ENCODE measurements around the gene SH3TC1. TPM values are rescaled to one million over a fixed set of nuclear protein-coding genes. Genes with fewer than 3 reads are reported as not detected.

Gene SH3TC1
- total RNA-seq, 4 donors from 2014 or later = 15.0 to 78.6 (median 41.4) TPM

- H3K4me3 ChIP-seq = no peak overlapping the region
- 95% methylated on average over 9 of the region's 9 CpGs; no CpG with 5 or more reads in 1 of the 2 donors for WGBS, 2 donors (ENCODE audit: low coverage in 1 of 2)
- intact Hi-C loops (cut with DNase I; ENCODE audit: low total_unique reads) = no loop called here
- no peaks in the 10 kb centered on the region for H3K9me3 ChIP-seq
- no peak for DNase-seq
- H3K27me3 ChIP-seq = no peaks in the 10 kb centered on the region
- TF ChIP-seq POLR2A (IDR thresholded peaks at IDR 0.05) (no peak), EP300 (IDR thresholded peaks at IDR 0.05; ENCODE audit: low read depth) (no peak), POLR2AphosphoS5 (IDR thresholded peaks at IDR 0.05) (no peak)
- TF ChIP-seq, protein P1, sequence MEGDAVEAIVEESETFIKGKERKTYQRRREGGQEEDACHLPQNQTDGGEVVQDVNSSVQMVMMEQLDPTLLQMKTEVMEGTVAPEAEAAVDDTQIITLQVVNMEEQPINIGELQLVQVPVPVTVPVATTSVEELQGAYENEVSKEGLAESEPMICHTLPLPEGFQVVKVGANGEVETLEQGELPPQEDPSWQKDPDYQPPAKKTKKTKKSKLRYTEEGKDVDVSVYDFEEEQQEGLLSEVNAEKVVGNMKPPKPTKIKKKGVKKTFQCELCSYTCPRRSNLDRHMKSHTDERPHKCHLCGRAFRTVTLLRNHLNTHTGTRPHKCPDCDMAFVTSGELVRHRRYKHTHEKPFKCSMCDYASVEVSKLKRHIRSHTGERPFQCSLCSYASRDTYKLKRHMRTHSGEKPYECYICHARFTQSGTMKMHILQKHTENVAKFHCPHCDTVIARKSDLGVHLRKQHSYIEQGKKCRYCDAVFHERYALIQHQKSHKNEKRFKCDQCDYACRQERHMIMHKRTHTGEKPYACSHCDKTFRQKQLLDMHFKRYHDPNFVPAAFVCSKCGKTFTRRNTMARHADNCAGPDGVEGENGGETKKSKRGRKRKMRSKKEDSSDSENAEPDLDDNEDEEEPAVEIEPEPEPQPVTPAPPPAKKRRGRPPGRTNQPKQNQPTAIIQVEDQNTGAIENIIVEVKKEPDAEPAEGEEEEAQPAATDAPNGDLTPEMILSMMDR (IDR thresholded peaks at IDR 0.05) = no peak
- no peaks in the 10 kb centered on the region for H3K36me3 ChIP-seq
- H3K4me1 ChIP-seq = peaks cover 0 to 9% (median 3%) of the 10 kb centered on the region in 4 donors
- in situ Hi-C loops (cut with MboI; ENCODE audit: low pct_ligation_motif_present in 1 of 4, low pct_unique_long_range_greater_than_20kb in 1 of 4, low sequenced_read_pairs in 3 of 4) = loop anchor here in 2 of 4 donors (25.0 kb wide), 2 partner anchors 175 to 350 kb away; partner anchors contain the start of genes CPZ (in 1 of the 2) and GPR78 (in 1 of the 2)
- H3K27ac ChIP-seq = no peak overlapping the region
These were observed 37.8 kb downstream of the SH3TC1 start for GRCh38 chr4:8236920-8237195.

- in situ Hi-C loops (cut with MboI; ENCODE audit: low pct_ligation_motif_present in 1 of 4, low pct_unique_long_range_greater_than_20kb in 1 of 4, low sequenced_read_pairs in 3 of 4) = loop anchor here in 2 of 4 donors (25.0 kb wide), 2 partner anchors 175 to 350 kb away; partner anchors contain the start of genes CPZ (in 1 of the 2) and GPR78 (in 1 of the 2)
- no peak overlapping the region for H3K27ac ChIP-seq
- TF ChIP-seq, protein P1 (IDR thresholded peaks at IDR 0.05) = no peak
- TF ChIP-seq POLR2A (IDR thresholded peaks at IDR 0.05) = no peak
- TF ChIP-seq POLR2AphosphoS5 (IDR thresholded peaks at IDR 0.05) = no peak
- TF ChIP-seq EP300 (IDR thresholded peaks at IDR 0.05; ENCODE audit: low read depth) = no peak
- H3K9me3 ChIP-seq = no peaks in the 10 kb centered on the region
- 77 to 94% methylated on average over 6 to 29 of the region's 29 CpGs for WGBS, 2 donors (ENCODE audit: low coverage in 1 of 2)
- no peaks in the 10 kb centered on the region for H3K36me3 ChIP-seq
- no peak overlapping the region for H3K4me3 ChIP-seq
- no peaks in the 10 kb centered on the region for H3K27me3 ChIP-seq
- intact Hi-C loops (cut with DNase I; ENCODE audit: low total_unique reads) = no loop called here
- peaks cover 0 to 14% (median 6%) of the 10 kb centered on the region in 4 donors for H3K4me1 ChIP-seq
- DNase-seq = no peak
These were observed 38.3 kb downstream of the SH3TC1 start for GRCh38 chr4:8237256-8237989.

GRCh38 chr4:8238036-8238511 lies 39.0 kb downstream of the SH3TC1 start:
- Histone ChIP-seq H3K27ac (no peak overlapping the region), H3K4me1 (peaks cover 0 to 16% (median 10%) of the 10 kb centered on the region in 4 donors), H3K4me3 (no peak overlapping the region), H3K36me3 (no peaks in the 10 kb centered on the region), H3K9me3 (no peaks in the 10 kb centered on the region), H3K27me3 (no peaks in the 10 kb centered on the region)
- TF ChIP-seq POLR2AphosphoS5 (IDR thresholded peaks at IDR 0.05) = peak in 1 of 3 donors; percentile 9
- TF ChIP-seq, protein P1 (IDR thresholded peaks at IDR 0.05) = no peak
- intact Hi-C loops (cut with DNase I; ENCODE audit: low total_unique reads) (no loop called here), in situ Hi-C loops (cut with MboI; ENCODE audit: low pct_ligation_motif_present in 1 of 4, low pct_unique_long_range_greater_than_20kb in 1 of 4, low sequenced_read_pairs in 3 of 4) (loop anchor here in 2 of 4 donors (25.0 kb wide), 2 partner anchors 174 to 349 kb away; partner anchors contain the start of genes CPZ (in 1 of the 2) and GPR78 (in 1 of the 2))
- DNase-seq = peak; percentile 67
- WGBS, 2 donors (ENCODE audit: low coverage in 1 of 2) = 44% methylated on average over 12 of the region's 14 CpGs; no CpG with 5 or more reads in 1 of the 2 donors

DNA sequence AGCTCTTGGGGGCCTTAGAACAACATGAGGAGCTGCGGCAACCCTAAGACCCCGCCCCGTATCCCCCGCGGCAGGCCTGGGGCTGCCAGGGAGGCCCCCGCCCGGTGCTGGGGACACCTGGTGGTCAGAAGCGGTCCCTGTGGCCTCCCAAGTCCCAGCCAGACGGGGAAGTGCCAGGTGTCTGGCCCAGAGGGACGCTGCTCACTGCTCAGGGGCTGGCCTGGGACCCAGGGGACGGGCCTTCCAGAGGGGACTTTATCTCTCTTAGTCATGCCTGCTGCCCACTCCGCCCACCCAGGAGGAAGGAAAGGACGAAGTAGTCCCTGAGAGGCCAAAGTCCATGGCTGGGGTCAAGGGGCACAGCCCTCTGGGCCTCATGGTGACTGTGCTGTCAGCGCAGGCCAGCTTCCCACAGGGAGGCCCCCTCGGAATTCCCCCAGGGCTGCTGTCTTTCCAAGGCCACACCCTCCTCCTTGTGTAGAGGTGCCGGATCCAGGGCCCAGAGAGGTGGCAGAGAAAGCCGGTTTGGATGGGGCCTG lies 39.5 kb downstream of the SH3TC1 start:
- TF ChIP-seq, protein P1 (IDR thresholded peaks at IDR 0.05) = peak in 4 of 5 experiments; percentile 8 to 36 (median 26)
- no peak for TF ChIP-seq POLR2A (IDR thresholded peaks at IDR 0.05)

More for the DNA sequence above, 39.5 kb downstream of the SH3TC1 start:
- intact Hi-C loops (cut with DNase I; ENCODE audit: low total_unique reads) (no loop called here), in situ Hi-C loops (cut with MboI; ENCODE audit: low pct_ligation_motif_present in 1 of 4, low pct_unique_long_range_greater_than_20kb in 1 of 4, low sequenced_read_pairs in 3 of 4) (loop anchor here in 2 of 4 donors (25.0 kb wide), 2 partner anchors 174 to 349 kb away; partner anchors contain the start of genes CPZ (in 1 of the 2) and GPR78 (in 1 of the 2))
- Histone ChIP-seq H3K27me3 (no peaks in the 10 kb centered on the region), H3K4me1 (peaks cover 0 to 16% (median 10%) of the 10 kb centered on the region in 4 donors), H3K4me3 (no peak overlapping the region), H3K36me3 (no peaks in the 10 kb centered on the region), H3K27ac (no peak overlapping the region), H3K9me3 (no peaks in the 10 kb centered on the region)
- peak; percentile 21 for DNase-seq
- WGBS, 2 donors (ENCODE audit: low coverage in 1 of 2) = 58 to 79% methylated on average over 3 to 10 of the region's 17 CpGs

Measured in transverse colon (tissue), 4 donors.